DMS 273 (cell line): ENCODE results near the gene NFATC2IP.

Experiments
- DNase-seq: peaks from one replicate; lab custom pipeline; 2025; ENCODE audit not compliant: unreplicated experiment; lab: John Stamatoyannopoulos, UW

Gene NFATC2IP

DNA sequence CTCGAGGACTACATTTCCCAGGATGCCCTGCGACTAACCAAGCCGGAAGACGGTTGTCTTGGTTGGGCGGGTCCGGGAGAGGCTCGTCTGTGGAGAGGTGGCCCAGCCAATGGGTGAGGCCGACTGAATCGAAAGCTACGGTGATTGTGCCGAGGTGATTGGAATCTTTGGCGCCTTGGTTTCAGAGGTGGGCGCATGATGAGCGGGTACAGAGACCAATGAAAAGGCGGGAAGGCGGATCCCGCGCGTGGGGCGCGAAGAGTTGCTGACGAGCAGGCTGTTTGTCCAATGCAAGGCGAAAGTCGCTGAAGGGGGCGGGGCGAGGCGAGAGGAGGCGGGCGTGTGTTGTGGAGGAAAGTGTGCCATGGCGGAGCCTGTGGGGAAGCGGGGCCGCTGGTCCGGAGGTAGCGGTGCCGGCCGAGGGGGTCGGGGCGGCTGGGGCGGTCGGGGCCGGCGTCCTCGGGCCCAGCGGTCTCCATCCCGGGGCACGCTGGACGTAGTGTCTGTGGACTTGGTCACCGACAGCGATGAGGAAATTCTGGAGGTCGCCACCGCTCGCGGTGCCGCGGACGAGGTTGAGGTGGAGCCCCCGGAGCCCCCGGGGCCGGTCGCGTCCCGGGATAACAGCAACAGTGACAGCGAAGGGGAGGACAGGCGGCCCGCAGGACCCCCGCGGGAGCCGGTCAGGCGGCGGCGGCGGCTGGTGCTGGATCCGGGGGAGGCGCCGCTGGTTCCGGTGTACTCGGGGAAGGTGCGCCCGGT, at the start of gene NFATC2IP:
Gene NFATC2IP, plus strand, starts transcription at position 290 of the 762 bp plus-strand sequence. Its CDS starts 75 bp downstream, at position 365.
- DNase-seq: peak; percentile 100

DNA sequence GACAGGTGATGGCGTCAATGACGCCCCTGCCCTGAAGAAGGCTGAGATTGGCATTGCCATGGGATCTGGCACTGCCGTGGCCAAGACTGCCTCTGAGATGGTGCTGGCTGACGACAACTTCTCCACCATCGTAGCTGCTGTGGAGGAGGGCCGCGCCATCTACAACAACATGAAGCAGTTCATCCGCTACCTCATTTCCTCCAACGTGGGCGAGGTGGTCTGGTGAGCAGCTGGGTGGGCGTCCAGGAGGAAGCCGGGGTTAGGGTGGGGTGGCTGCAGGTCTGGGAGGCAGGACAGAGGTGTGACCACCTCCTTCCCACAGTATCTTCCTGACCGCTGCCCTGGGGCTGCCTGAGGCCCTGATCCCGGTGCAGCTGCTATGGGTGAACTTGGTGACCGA, 48.9 kb upstream of the NFATC2IP start:
- DNase-seq: no peak

DNA sequence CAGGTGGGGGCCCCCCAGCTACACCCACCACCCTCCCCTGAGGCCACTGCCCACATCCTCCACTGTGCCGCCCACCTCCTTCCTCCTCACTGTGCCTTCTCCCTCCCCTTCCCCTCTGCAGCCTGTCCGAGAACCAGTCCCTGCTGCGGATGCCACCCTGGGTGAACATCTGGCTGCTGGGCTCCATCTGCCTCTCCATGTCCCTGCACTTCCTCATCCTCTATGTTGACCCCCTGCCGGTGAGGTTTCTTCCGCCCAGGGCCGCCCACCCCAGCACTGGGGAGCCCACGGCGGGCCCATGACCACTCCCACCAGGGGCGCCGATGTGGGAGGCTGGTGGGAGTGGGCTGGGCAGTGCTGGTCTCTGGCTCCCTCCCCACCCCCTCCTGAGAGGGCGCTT, 47.8 kb upstream of the NFATC2IP start:
- peak; percentile 45 for DNase-seq

DNA sequence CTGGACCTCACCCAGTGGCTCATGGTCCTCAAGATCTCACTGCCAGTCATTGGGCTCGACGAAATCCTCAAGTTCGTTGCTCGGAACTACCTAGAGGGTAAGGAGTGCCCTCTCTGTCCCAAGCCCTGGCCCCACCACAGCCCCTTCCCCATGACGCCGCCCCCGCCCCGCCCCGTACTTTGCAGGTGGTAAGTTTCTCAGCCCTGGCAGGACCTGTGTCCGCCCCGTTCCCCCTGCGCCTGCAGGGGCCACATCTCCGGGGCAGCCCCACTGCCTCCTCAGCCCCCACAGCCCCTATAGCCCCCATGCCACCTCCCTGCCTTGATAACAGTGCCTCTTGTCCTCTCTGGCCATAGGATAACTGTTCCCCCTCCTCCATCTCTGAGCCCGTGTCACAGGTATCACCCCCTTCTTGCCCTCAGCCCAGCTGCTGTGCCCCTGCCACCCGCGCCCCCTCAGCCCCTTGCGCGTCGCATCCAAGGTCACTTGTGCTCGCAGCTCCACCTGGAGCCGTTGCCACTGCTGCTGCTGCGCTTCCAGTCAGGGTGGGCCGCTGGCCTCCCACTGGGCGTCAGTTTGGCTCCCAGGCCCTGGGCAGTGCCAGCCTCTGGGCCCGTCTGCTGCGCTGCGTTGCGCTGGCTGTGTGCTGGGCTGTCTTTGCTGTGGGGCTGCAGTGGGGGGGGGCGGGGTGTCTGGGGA, 47.2 kb upstream of the NFATC2IP start:
- DNase-seq: no peak

DNA sequence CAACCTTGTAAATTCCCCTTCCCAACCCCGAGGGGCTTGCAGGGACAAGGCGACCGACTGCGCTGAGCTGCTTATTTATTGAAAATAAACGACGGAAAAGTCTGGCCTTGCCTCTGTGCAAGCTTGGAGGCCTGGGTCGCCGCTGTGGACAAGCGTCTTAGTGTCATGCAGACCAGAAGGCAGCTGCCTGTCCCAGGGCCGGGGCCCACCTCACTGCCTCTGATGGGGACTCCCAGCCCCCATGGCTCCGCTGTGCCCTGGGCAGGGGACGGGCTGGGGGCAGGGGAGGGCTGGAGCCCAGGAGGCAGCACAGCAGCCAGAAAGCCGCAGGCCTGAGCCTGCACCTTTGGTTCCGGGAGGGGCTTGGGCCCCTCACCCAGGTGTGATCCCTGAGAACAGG, 46.4 kb upstream of the NFATC2IP start:
- no peak for DNase-seq

DNA sequence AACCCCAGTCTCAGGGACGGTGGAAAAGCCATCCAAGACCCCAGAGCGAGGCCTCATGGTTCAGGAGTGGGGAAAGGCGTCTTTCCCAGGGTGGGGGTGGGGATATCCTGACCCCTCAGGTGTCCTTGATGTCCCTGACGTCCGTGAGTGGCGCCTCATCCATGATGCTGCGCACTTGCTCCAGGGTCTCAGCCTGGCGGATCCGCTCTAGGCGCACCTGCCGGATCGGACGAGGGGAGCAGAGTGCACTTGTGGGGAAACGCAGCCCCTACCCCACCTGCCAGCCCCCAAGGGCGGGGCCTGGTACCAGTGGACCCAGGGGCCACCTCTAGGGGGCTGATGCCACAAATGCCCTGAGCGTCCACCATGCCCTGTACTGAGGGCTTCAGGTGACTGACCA, 45.9 kb upstream of the NFATC2IP start:
- no peak for DNase-seq

DNA sequence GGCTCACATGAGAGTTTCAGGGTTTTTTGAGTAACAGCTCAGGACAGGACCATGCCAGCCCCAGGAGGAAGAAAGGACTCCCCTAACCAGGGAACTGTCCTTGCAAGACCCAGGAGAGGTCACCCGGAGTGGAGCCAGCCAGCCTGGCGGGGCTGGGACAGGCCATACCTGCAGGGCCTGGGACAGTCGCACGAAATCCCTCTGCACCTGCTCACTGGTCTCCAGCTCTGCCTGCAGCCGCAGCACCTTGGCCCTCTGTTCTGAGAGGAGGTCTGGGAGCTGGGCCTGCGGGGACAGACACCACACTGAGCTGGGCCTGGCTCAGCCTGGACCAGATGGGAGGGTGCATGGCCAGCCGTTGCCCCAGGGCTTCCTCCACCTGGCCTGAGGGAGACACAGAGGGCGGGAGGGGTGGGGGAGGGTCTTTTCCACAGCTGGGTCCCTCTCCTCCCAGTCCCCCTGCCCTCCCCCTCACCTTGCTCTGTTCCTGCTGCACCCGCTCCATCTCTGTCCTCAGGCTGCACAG, 45.4 kb upstream of the NFATC2IP start:
- no peak for DNase-seq

DNA sequence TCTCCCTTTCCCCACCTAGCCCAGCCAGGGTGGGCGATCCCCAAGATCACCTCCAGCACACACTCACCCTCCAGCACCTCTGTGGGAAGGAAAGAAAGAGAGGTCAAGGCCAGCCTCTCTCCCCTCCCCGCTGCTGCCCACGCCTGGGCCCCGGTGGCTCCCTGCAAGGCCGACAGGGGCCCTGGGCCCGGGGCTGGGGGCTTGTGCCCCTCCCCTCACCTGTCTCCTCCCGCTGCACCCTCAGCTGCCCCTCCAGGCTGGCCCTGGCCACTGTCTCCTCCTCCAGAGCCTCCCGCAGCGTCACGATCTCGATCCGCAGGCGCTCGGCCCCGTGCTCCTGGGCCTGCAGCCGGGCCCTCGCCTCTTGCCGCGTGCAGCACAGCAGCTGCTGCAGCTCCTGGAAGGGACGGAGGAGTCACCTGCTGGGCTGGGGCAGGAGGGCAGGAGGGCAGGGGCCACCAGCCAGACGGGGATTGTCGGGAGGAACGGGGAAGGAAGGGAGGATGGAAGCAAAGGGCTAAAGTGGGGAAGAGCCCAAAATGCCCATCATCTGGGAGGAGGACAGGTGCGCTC, 44.9 kb upstream of the NFATC2IP start:
- no peak for DNase-seq

DNA sequence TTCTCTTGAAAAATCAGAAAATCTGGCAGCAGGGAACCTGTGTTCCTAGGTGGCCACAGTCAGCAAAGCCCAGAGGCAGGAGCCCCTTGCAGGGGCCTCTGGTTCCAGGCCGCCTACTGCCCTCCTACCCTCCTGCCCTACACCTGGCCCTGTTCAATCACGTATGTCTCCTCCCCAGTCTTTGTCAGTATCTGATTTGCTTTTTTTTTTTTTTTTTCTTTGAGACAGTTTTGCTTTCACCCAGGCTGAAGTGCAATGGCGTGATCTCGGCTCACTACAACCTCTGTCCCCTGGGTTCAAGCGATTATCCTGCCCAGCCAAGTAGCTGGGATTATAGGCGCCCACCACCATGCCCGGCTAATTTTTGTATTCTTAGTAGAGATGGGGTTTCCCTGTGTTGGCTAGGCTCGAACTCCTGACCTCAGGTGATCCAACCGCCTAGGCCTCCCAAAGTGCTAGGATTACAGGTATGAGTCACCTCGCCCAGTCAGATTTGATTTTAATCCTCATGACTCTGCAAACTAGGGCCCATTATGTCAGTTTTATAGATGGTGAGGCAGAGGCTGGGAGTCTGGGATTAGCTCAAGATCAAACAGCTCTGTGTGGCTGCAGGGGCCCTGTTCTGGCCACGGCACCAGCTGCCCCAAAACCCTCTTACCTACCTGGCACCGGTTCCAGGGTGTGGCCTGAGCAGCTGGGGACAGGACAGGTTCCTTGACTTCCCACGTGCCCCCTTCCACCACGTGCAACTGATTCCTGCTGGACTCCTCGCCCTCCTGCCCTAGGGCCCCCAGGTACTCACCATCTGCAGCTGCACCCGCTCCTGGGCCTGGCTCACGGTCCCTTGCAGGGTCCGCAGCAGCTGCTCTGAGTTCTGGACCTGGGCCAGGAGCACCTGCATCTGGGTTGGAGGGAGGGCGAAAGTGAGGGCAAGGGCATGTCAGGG, 40.4 kb upstream of the NFATC2IP start:
- DNase-seq: peak; percentile 39

DNA sequence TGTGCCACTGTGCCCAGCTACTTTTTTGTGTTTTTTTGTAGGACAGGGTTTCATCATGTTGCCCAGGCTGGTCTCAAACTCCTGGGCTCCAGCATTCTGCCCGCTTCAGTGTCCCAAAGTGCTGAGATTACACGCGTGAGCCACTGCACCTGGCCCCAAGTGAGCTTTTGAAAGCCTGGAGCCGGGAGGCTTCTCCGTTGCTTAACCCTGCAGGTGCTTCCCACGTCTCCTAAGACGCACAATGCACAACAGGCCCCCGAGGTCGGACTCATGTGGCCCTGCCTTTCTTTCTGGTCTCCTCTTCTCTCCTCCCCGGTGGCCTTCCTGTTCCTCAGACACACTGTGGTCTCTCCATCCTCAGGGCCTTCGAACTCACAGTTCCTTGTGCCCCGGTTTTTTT, 38.2 kb upstream of the NFATC2IP start:
- no peak for DNase-seq

DNA sequence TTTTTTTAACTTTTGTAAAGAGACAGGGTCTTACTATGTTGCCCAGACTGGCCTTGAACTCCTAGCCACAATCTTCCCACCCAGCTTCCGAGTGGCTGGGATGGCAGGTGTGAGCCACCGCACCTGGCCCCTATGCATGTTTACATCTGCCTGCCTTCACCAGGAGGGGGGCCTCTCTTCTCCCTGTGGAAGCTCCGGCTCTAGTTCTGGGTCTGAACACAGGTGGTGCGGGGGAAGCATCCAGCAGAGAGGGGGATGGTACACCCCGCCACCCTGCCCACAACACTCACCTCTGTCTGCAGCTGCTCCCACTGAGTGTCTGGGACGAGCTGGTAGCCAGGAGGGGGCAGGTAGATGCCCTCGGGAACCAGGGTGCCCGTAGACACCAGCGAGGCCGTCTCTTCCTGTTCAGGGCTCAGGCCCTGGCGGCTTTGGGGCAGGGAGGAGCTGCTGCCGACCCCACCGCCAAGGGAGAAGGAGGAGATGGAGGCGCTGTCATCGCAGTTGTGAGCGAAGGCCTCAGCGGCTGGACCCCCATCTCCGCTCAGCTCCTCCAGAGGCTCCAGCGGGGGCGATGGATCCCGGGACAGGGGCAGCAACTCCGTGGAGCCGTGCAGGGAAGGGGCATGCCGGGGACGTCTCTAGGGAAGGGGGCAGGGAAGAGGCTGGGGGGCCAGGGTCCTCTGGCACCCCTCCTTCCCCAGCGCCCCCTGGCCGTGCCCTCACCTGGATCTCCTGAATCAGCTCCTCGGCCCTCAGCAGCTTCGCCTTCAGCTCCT, 36.6 kb upstream of the NFATC2IP start:
- DNase-seq: no peak

DNA sequence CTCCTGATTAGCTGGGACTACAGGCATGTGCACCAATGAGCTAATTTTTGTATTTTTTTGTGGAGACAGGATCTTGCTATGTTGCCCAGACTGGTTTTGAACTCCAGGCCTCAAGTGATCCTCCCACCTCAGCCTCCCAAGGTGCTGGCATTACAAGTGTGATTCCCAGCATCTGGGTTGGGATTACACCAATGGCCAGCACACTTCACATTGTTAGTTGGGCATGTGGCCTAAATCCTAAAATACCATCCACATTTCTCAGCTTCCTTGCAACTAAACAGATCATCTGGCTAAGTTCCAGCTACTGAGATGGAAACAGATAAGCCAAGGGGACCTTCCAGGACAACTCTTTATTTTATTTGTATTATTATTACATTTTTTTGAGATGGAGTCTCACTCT, 35.6 kb upstream of the NFATC2IP start:
- DNase-seq: no peak

DNA sequence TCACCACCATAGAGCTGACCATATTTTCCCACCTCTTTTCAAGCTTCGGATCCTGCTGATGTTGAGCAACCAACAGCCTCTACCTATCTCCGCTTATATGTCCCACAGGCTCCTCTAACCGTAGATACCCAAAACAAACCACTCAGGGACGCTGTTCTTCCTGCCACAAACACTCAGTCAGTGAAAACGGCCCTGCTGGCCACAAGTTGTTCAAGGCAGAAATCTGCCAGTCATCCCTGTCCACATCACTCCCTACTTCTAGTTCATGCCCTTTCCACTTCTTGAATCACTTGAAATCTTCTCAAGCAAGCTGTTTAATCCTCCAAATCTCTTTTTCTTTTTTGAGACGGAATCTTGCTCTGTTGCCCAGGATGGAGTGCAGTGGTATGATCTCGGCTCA, 33.6 kb upstream of the NFATC2IP start:
- DNase-seq: no peak

DNA sequence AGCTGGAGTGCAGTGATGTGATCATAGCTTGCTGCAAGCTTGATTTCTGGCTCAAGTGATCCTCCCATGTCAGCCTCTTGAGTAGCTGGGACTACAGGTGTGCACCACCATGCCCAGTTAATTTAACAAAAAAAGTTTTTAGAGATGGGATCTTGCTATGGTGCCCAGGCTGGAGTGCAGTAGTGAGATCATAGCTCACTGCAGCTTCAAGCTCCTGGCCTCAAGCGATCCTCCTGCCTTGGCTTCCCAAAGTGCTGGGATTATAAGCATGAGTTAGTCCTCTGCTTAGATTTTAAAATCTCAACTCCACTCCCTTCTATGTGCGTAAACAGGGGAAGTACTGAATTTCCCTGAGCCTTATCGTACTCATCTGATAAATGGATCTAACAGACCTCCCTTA, 32.0 kb upstream of the NFATC2IP start:
- DNase-seq: no peak

DNA sequence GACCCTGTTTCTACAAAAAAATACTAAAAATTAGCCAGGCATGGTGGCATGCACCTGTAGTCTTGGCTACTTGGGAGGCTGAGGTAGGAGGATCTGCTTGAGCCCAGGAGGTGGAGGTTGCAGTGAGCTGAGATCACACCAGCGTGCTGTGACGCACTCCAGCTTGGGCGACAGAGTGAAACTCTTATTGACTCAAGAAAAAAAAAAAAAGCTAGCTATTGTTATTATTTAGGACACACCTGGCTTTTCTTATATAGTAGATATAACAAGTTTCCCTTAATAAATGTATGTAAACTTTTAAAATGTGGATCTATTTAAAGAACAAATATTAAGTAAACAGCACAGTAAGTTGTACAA, 27.5 kb upstream of the NFATC2IP start:
- no peak for DNase-seq

DNA sequence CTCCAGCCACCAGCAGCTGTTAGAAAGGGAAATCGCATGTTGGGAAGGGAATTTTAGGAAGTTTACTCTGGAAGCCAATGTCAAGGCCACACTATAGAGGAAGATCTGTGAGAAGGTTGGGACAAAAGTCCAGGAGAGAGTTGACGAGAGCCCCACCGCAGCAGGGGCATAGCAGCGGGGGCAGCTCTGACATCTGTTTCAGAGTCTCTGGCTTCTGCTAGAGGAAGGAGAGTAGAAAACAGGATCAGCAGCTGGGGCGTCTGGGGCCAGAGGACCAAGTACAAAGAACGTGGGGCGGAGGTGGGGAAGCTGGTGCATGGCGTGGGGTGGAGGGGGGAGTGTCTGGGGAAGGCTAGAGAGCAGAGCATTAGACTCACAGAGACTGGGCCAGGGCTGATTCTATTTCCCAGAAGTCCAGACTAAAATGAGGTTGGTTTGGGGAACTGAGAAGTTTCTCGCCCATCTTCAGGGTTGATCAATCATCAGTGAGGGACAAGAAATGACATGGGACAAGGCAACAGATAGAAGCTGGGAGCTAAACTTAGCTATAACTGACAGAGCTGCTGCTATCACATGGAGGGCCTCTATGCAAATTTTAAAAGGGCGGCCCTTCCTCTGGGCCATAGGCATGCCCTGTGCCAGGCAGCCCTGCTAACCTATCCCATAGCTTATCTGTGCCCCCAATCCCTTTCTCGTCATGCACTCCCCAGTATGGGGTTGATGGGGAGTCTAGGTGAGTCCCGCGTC, 26.9 kb upstream of the NFATC2IP start:
- peak; percentile 50 for DNase-seq

DNA sequence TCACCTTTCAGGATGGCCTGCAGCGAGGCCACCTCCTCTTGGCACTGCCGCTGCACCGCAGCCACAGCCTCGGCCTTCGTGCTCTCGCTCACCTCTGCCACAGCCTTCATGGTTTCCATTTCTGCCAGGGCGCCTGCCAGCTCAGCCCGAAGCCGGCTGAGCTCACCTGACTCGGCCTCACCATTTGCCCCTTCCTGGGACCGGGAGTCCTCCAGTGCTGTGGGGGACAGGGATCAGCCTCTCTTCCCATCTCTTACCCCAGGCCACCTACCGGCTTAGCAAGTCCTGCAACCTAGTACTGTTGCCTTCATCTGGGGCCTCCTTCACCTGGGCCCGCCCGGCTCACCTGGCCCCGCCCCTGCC, 26.4 kb upstream of the NFATC2IP start:
- DNase-seq: no peak

DNA sequence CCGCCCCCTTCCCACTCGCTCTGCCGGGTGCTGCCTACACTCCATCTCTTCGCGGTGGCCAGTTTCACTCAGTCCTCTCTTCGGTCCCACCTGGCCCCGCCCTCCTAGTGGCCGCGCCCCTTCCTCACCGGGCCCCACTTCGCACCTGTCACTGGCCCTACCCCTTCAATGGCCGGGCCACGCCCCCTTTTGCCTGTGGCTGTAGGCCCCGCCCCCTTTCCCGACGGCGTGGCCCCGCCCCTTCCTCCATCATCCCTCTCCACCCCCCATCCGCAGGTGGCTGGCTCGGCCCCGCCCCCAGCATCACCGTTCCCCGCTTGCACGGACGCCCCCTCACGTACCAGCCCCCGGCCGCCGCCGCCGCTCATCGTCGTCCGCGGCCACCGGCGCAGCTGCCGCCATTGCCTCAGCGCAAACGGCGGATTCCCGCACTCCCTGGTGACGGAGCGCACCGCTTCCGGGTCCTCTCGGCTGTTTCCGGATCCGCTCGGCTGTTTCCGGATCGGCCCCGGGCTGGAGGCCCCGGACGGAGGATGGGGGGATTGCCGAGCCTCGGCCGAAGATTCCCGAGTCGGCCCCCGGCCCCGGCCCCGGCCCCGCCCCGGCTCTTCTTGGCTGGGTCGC, 25.9 kb upstream of the NFATC2IP start, which contains the start of gene RABEP2:
Gene RABEP2, minus strand, starts transcription at position 477 of the 624 bp plus-strand sequence. Its CDS starts 75 bp downstream, at position 402.
- DNase-seq: peak; percentile 98
